ENCODE data around the gene TMCO4.

- TF ChIP-seq, protein P1, sequence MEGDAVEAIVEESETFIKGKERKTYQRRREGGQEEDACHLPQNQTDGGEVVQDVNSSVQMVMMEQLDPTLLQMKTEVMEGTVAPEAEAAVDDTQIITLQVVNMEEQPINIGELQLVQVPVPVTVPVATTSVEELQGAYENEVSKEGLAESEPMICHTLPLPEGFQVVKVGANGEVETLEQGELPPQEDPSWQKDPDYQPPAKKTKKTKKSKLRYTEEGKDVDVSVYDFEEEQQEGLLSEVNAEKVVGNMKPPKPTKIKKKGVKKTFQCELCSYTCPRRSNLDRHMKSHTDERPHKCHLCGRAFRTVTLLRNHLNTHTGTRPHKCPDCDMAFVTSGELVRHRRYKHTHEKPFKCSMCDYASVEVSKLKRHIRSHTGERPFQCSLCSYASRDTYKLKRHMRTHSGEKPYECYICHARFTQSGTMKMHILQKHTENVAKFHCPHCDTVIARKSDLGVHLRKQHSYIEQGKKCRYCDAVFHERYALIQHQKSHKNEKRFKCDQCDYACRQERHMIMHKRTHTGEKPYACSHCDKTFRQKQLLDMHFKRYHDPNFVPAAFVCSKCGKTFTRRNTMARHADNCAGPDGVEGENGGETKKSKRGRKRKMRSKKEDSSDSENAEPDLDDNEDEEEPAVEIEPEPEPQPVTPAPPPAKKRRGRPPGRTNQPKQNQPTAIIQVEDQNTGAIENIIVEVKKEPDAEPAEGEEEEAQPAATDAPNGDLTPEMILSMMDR (IDR thresholded peaks at IDR 0.05) = no peak
- TF ChIP-seq EP300 (IDR thresholded peaks at IDR 0.05; ENCODE audit: low read depth) = no peak
- TF ChIP-seq POLR2AphosphoS5 (IDR thresholded peaks at IDR 0.05) = no peak
Measured at GRCh38 chr1:19708567-19709110, 91.1 kb downstream of the TMCO4 start.

Data from transverse colon (tissue), 4 donors.